ENCODE data around the gene FILIP1. TPM values are rescaled to one million over a fixed set of nuclear protein-coding genes. Genes with fewer than 3 reads are reported as not detected.

The FILIP1 gene
- total RNA-seq, 1 donor from 2014 or later, result 3.2 TPM

- intact Hi-C loops (cut with DNase I), result no loop called here
- Histone ChIP-seq H3K27me3 (no peaks in the 10 kb centered on the region), H3K27ac (no peak overlapping the region), H3K36me3 (no peaks in the 10 kb centered on the region), H3K4me3 (no peak overlapping the region), H3K4me1 (no peaks in the 10 kb centered on the region), H3K9me3 (no peaks in the 10 kb centered on the region)
- no peak for DNase-seq (ENCODE audit: extremely low spot score in 2 of 2)
- TF ChIP-seq, protein P1, sequence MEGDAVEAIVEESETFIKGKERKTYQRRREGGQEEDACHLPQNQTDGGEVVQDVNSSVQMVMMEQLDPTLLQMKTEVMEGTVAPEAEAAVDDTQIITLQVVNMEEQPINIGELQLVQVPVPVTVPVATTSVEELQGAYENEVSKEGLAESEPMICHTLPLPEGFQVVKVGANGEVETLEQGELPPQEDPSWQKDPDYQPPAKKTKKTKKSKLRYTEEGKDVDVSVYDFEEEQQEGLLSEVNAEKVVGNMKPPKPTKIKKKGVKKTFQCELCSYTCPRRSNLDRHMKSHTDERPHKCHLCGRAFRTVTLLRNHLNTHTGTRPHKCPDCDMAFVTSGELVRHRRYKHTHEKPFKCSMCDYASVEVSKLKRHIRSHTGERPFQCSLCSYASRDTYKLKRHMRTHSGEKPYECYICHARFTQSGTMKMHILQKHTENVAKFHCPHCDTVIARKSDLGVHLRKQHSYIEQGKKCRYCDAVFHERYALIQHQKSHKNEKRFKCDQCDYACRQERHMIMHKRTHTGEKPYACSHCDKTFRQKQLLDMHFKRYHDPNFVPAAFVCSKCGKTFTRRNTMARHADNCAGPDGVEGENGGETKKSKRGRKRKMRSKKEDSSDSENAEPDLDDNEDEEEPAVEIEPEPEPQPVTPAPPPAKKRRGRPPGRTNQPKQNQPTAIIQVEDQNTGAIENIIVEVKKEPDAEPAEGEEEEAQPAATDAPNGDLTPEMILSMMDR (IDR thresholded peaks at IDR 0.05), result no peak
- TF ChIP-seq POLR2AphosphoS5 (IDR thresholded peaks at IDR 0.05; ENCODE audit: insufficient read depth in 1 of 2, low read depth in 1 of 2), result no peak
- no peak for TF ChIP-seq POLR2A (IDR thresholded peaks at IDR 0.05)
These were observed 102.3 kb downstream of the FILIP1 start for GRCh38 chr6:75391276-75391675.

DNA sequence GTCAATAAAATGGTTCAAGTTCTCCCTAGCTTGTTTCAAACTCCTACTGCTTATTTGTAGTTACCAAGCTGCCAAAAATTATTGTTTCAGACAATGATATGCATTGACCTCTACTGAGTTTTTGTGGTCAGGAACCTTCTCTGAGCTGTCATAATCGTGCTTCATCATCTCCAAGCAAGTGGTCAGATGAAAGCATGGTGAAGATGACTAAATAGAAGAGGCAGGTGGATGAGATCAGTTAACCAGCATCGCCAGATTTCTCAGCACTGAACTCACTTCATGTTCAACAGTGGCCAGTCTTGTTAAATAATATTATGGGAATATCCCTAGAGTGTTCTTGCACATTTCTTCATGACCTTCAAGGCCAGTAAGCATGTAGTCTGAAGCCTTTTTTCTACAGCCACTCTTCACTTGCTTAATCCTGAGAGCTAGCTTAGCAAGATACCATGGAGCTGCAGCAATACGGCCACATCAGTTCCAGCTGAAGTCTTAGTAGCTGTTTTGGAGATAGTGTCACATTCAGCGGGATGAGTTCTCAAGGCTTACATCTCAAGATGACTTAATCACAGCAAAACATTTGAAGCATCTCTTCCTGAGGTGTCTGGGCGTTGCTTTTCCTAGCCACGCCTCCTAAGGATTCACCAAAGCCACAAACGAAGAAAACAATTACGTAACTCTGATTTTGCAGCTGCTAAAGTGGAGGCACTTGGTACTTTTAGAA is 107.4 kb downstream of the FILIP1 start:
- TF ChIP-seq, protein P1 (IDR thresholded peaks at IDR 0.05), result no peak
- TF ChIP-seq POLR2A (IDR thresholded peaks at IDR 0.05), result no peak
- no peak for TF ChIP-seq POLR2AphosphoS5 (IDR thresholded peaks at IDR 0.05; ENCODE audit: insufficient read depth in 1 of 2, low read depth in 1 of 2)
- Histone ChIP-seq H3K4me3 (no peak overlapping the region), H3K9me3 (no peaks in the 10 kb centered on the region), H3K36me3 (no peaks in the 10 kb centered on the region), H3K27ac (no peak overlapping the region), H3K27me3 (no peaks in the 10 kb centered on the region), H3K4me1 (no peaks in the 10 kb centered on the region)
- intact Hi-C loops (cut with DNase I), result no loop called here
- no peak for DNase-seq (ENCODE audit: extremely low spot score in 2 of 2)

DNA sequence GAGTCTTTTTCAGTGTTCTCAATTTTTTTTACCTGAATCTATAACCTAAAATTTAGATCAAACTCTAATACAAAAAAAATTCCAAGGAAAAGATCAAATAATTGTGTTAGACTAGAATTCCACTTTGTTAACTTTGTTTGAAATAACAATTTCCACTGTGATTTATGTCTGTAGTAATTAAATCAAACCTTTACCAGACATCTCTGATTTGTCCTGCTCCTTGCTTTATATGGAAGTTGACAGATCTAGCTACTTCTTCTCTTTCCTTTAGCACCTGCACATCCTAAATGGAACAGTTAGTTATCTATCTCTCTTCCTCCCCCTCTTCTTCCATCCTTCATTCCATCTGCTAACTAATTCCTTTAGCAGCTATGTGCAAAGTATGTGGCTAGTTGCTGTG is 109.5 kb downstream of the FILIP1 start:
- TF ChIP-seq, protein P1 (IDR thresholded peaks at IDR 0.05), result no peak
- TF ChIP-seq POLR2AphosphoS5 (IDR thresholded peaks at IDR 0.05; ENCODE audit: insufficient read depth in 1 of 2, low read depth in 1 of 2) (no peak), POLR2A (IDR thresholded peaks at IDR 0.05) (no peak)
- Histone ChIP-seq H3K9me3 (no peaks in the 10 kb centered on the region), H3K4me1 (no peaks in the 10 kb centered on the region), H3K27ac (no peak overlapping the region), H3K36me3 (no peaks in the 10 kb centered on the region), H3K27me3 (no peaks in the 10 kb centered on the region), H3K4me3 (no peak overlapping the region)
- intact Hi-C loops (cut with DNase I), result no loop called here
- no peak for DNase-seq (ENCODE audit: extremely low spot score in 2 of 2)

- no peak overlapping the region for H3K4me3 ChIP-seq
- no peaks in the 10 kb centered on the region for H3K27me3 ChIP-seq
- intact Hi-C loops (cut with DNase I), result no loop called here
- TF ChIP-seq POLR2AphosphoS5 (IDR thresholded peaks at IDR 0.05; ENCODE audit: insufficient read depth in 1 of 2, low read depth in 1 of 2) (no peak), POLR2A (IDR thresholded peaks at IDR 0.05) (no peak)
- TF ChIP-seq, protein P1 (IDR thresholded peaks at IDR 0.05), result no peak
- H3K27ac ChIP-seq, result no peak overlapping the region
- no peaks in the 10 kb centered on the region for H3K9me3 ChIP-seq
- H3K4me1 ChIP-seq, result no peaks in the 10 kb centered on the region
- DNase-seq (ENCODE audit: extremely low spot score in 2 of 2), result no peak
- H3K36me3 ChIP-seq, result no peaks in the 10 kb centered on the region
These were observed 111.0 kb downstream of the FILIP1 start for GRCh38 chr6:75382634-75382900.

DNA sequence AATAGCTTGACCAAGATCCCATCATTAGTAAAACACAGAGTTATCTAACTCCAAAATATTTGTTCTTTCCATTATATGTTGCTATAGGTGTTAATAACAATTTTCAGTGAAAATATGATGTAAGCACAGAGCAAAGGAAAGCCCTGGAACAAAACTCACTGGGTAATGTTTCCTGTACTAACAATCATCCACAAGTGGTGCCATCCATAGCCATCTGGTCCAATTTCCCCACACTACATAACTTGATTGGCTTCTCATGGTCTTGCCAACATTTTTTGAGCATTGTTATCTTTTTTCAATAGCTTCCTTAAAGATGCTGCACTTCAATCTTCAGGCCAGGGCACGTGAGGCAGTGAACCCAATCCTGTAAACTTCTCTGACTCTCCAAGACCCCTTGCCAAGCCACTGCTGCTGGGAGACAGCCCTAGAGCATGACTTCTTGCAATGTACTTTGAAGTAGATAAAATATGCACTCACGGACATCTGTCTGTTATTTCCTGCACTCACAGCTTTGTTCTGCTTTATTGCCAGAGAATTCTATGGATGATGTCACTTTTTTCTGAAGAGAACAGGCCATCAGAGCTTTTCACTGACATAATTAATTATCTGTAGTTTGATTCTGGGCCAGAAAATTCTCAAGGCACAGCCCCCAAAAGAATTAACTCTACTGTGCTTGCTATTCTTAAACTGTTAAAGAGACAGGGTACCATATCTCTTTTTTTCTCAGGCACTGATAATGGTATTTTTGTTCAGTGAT is 111.5 kb downstream of the FILIP1 start:
- no peak for DNase-seq (ENCODE audit: extremely low spot score in 2 of 2)
- Histone ChIP-seq H3K27ac (no peak overlapping the region), H3K27me3 (no peaks in the 10 kb centered on the region), H3K36me3 (no peaks in the 10 kb centered on the region), H3K4me3 (no peak overlapping the region), H3K9me3 (no peaks in the 10 kb centered on the region), H3K4me1 (no peaks in the 10 kb centered on the region)
- intact Hi-C loops (cut with DNase I), result no loop called here
- TF ChIP-seq POLR2A (IDR thresholded peaks at IDR 0.05) (no peak), POLR2AphosphoS5 (IDR thresholded peaks at IDR 0.05; ENCODE audit: insufficient read depth in 1 of 2, low read depth in 1 of 2) (no peak)
- TF ChIP-seq, protein P1 (IDR thresholded peaks at IDR 0.05), result no peak
